ENCODE results near the gene TTC38. TPM values are rescaled to one million over a fixed set of nuclear protein-coding genes. Genes with fewer than 3 reads are reported as not detected.
A peak's percentile ranks its signal among the peaks of the same experiment; 100 is the strongest.

The TTC38 gene
- total RNA-seq, 4 donors from 2014 or later: 13.6 to 30.5 (median 19.5) TPM

DNA sequence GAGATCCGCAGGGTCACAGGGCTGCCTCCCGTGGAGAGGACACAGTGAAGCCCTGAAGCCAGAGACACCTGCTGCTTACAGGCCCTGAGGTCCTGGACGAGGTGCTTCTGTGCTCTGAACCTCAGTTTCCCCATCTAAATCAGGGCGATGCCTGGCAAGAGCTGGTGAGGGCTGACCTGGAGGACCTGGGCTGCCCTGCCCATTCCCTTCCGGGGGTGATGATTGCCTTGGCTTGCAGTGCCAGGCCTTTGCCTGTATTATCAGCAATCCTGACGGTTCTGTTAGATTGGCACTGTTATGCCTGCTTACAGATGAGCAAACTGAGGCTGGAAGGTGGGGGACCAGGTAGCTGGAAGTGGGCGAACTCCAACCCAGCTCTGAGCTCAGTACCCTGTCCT lies 21.0 kb downstream of the TTC38 start:
- intact Hi-C loops (cut with DNase I): no loop called here
- Histone ChIP-seq H3K9me3 (peaks cover 0 to 7% (median 0%) of the 10 kb centered on the region in 3 donors), H3K4me3 (peak overlapping the region in 1 of 4 donors; percentile 52), H3K4me1 (peaks cover 0 to 21% (median 10%) of the 10 kb centered on the region in 3 donors), H3K36me3 (peaks cover 4 to 97% (median 8%) of the 10 kb centered on the region in 3 donors), H3K27me3 (no peaks in the 10 kb centered on the region), H3K27ac (peak overlapping the region in 2 of 4 donors; percentile 44 to 53)
- TF ChIP-seq, protein P1, sequence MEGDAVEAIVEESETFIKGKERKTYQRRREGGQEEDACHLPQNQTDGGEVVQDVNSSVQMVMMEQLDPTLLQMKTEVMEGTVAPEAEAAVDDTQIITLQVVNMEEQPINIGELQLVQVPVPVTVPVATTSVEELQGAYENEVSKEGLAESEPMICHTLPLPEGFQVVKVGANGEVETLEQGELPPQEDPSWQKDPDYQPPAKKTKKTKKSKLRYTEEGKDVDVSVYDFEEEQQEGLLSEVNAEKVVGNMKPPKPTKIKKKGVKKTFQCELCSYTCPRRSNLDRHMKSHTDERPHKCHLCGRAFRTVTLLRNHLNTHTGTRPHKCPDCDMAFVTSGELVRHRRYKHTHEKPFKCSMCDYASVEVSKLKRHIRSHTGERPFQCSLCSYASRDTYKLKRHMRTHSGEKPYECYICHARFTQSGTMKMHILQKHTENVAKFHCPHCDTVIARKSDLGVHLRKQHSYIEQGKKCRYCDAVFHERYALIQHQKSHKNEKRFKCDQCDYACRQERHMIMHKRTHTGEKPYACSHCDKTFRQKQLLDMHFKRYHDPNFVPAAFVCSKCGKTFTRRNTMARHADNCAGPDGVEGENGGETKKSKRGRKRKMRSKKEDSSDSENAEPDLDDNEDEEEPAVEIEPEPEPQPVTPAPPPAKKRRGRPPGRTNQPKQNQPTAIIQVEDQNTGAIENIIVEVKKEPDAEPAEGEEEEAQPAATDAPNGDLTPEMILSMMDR (IDR thresholded peaks at IDR 0.05): no peak
- TF ChIP-seq POLR2A (IDR thresholded peaks at IDR 0.05): no peak
- whole genome bisulfite sequencing, 2 donors: 93% methylated on average over 3 of the region's 7 CpGs; no CpG with 5 or more reads in 1 of the 2 donors
- no peak for DNase-seq

DNA sequence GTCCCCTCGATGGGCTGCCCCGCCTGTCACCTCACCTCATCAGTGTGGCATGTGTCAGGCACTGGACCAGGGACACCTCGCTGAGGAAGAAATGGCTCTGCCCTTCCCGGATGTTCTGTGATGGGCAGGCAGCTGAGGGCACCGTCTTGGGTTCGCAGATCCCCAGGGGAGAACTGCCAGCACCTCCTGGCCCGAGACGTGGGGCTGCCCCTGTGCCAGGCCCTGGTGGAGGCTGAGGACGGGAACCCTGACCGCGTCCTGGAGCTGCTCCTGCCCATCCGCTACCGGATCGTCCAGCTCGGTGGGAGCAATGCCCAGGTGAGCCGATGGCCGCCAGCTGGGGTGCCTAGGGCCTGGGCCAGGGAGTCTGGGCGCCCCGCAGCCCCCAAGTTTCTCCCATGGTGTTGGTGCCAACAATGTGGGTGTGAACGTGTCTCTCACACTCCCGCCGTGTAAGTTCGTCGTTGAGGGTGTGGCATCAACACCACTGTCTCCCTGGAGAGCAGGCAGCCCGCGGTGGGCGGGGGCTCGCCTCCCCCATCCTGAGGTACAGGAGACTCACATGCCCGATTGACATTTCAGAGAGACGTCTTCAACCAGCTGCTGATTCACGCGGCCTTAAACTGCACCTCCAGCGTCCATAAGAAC lies 21.6 kb downstream of the TTC38 start:
- H3K27ac ChIP-seq: no peak overlapping the region
- H3K4me3 ChIP-seq: no peak overlapping the region
- no peaks in the 10 kb centered on the region for H3K27me3 ChIP-seq
- peaks cover 0 to 7% (median 0%) of the 10 kb centered on the region in 3 donors for H3K9me3 ChIP-seq
- H3K36me3 ChIP-seq: peaks cover 4 to 91% (median 8%) of the 10 kb centered on the region in 3 donors
- WGBS, 2 donors: 90% methylated on average over 14 of the region's 33 CpGs; no CpG with 5 or more reads in 1 of the 2 donors
- TF ChIP-seq, protein P1 (IDR thresholded peaks at IDR 0.05): no peak
- no peak for TF ChIP-seq POLR2A (IDR thresholded peaks at IDR 0.05)
- intact Hi-C loops (cut with DNase I): no loop called here
- H3K4me1 ChIP-seq: peaks cover 0 to 21% (median 10%) of the 10 kb centered on the region in 3 donors
- DNase-seq: no peak

- WGBS, 2 donors: 81 to 87% methylated on average over 11 of the region's 17 CpGs
- no peaks in the 10 kb centered on the region for H3K27me3 ChIP-seq
- peaks cover 4 to 82% (median 8%) of the 10 kb centered on the region in 3 donors for H3K36me3 ChIP-seq
- TF ChIP-seq, protein P1 (IDR thresholded peaks at IDR 0.05): no peak
- no peak for TF ChIP-seq POLR2A (IDR thresholded peaks at IDR 0.05)
- H3K4me3 ChIP-seq: no peak overlapping the region
- H3K4me1 ChIP-seq: peaks cover 0 to 22% (median 10%) of the 10 kb centered on the region in 3 donors
- no peak for DNase-seq
- no peak overlapping the region for H3K27ac ChIP-seq
- intact Hi-C loops (cut with DNase I): no loop called here
- H3K9me3 ChIP-seq: peaks cover 0 to 7% (median 0%) of the 10 kb centered on the region in 3 donors
Measured at GRCh38 chr22:46290121-46290842, 22.5 kb downstream of the TTC38 start.

GRCh38 chr22:46290843-46291785 lies 23.3 kb downstream of the TTC38 start:
- Histone ChIP-seq H3K27ac (no peak overlapping the region), H3K9me3 (peaks cover 0 to 7% (median 0%) of the 10 kb centered on the region in 3 donors), H3K4me3 (no peak overlapping the region), H3K36me3 (peaks cover 4 to 74% (median 8%) of the 10 kb centered on the region in 3 donors), H3K27me3 (no peaks in the 10 kb centered on the region), H3K4me1 (peaks cover 8 to 31% (median 16%) of the 10 kb centered on the region in 3 donors)
- intact Hi-C loops (cut with DNase I): no loop called here
- WGBS, 2 donors: 91 to 93% methylated on average over 10 of the region's 23 CpGs
- TF ChIP-seq POLR2A (IDR thresholded peaks at IDR 0.05): no peak
- TF ChIP-seq, protein P1 (IDR thresholded peaks at IDR 0.05): no peak
- DNase-seq: no peak

All from esophagus squamous epithelium (tissue), 5 donors.